ENCODE measurements around the gene CPOX.

CPOX gene

DNA sequence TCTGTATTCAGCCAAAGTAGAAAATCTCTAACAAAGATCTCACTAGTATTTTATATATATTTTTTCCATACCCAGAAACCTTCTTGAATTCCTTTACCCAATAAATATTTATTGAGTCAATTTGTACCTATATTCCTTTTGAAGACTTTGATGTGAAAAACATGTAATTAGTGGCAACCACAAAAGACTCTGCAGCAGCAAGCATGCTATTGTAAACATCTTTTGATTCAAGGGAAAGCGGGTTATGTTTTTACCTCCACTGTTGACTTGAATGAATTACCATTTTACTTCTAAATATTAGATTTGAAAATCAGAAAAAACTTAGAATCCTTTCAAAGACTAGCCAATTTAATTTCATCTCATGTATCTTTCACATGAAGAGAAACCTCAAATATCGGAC, 59.2 kb downstream of the CPOX start:
- no peak for DNase-seq (ENCODE audit: low read depth)

GRCh38 chr3:98532709-98533571, 60.5 kb downstream of the CPOX start:
- no peak for DNase-seq (ENCODE audit: low read depth)

- no peak for DNase-seq (ENCODE audit: low read depth)
Observed at GRCh38 chr3:98532275-98532637, 61.2 kb downstream of the CPOX start.

DNA sequence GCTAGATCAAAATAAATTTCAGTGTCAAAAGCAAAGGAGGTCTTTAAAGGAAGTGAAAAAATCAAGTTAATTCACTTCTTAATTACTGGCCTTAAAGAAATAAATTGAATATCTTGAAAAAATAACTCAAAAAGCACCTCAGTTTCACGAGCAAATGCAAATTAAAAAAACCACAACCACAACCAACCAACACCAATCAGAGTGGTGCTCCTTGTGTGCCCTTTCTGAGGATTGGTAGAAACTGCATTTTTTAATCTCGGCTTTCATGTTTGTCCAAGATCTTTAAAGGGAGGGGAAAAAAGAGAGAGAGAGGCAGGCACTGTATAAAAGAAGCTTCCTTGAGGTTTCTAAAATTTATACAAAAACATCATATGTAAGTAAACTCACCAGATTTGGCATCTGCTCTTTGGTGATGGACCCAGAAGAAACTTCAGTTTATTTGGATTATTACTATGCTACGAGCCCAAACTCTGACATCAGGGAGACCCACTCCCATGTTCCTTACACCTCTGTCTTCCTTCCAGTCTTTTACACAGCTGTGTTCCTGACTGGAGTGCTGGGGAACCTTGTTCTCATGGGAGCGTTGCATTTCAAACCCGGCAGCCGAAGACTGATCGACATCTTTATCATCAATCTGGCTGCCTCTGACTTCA, 61.7 kb downstream of the CPOX start, which contains the start of gene GPR15:
TSS of gene GPR15 (plus strand) at position 357 of the 653 bp plus-strand sequence. CDS start at position 413, 56 bp downstream.
- DNase-seq (ENCODE audit: low read depth), result no peak

DNA sequence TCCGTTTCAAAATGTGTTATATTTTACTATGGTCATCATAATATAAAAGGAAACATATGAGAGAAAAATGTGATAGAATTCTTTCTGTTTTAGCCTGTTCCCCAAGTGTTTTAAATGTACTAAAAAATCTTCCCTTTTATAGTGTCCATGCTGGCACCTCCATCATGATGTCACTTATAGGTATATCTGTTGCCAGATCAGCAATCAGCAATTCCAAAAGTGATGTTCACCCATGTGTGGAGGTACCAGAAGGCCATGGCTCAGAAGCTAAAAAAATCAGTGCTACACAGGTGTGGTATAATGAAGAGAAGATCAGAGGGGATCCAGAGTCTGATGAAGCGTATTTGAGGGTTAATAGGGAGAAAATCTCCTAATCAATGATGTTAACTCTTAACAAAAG, 62.7 kb downstream of the CPOX start:
- DNase-seq (ENCODE audit: low read depth), result no peak

- no peak for DNase-seq (ENCODE audit: low read depth)
Observed at GRCh38 chr3:98529856-98530459, 63.5 kb downstream of the CPOX start.

Data from amniotic epithelial cell (primary cell).